PC-9 (cell line): ENCODE data around the gene FIG4. TPM values are rescaled to one million over a fixed set of nuclear protein-coding genes. Genes with fewer than 3 reads are reported as not detected.

Experiments
- BruUV-seq: library from RNA; stranded (reverse); fragments of 400-500 nt; replicated peaks from 2 replicates; lab custom pipeline; 2021; lab: Mats Ljungman, UMichigan
- CTCF ChIA-PET: fragments of 300-600 bp; sonication (Branson Sonifier 250); formaldehyde crosslinking; loops from one replicate; lab custom pipeline; 2022; ENCODE audit warnings: antibody characterized with exemption; lab: Charles Lee
- POLR2A ChIA-PET: fragments of 300-600 bp; sonication (Branson Sonifier 250); formaldehyde crosslinking; loops from one replicate; lab custom pipeline; 2022; ENCODE audit warnings: antibody characterized with exemption; ENCODE audit not compliant: unreplicated experiment; lab: Charles Lee
- DNase-seq, 2 experiments: peaks; one replicate each; pipeline versions ENCODE4 v3.0.0 to v3.0.0-alpha.2; 2015 to 2022; ENCODE audit warnings: mixed read lengths in 1 of 2
- H2AFZ ChIP-seq: fragments of 200-600 bp; sonication (generic); 2 replicates; pipeline ENCODE4 v1.8.1; 2017; ENCODE audit warnings: antibody characterized with exemption
- H3F3A ChIP-seq: fragments of 200-600 bp; sonication (generic); 2 replicates; pipeline ENCODE4 v1.8.1; 2017; ENCODE audit warnings: antibody characterized with exemption, mild to moderate bottlenecking, low read depth; ENCODE audit not compliant: insufficient read depth
- H3K27ac ChIP-seq: fragments of 200-600 bp; sonication (generic); 2 replicates; pipeline ENCODE4 v1.6.1; 2016; ENCODE audit warnings: mixed run types
- H3K27me3 ChIP-seq: fragments of 200-600 bp; sonication (generic); 2 replicates; pipeline ENCODE4 v1.6.1; 2016; ENCODE audit warnings: low read depth, mixed run types; ENCODE audit not compliant: insufficient read depth
- H3K36me3 ChIP-seq: fragments of 200-600 bp; sonication (generic); 2 replicates; pipeline ENCODE4 v1.6.1; 2016; ENCODE audit warnings: low read depth, mixed run types
- H3K4me1 ChIP-seq: fragments of 200-600 bp; sonication (generic); replicated peaks from 2 replicates; pipeline ENCODE4 v1.6.1; 2016; ENCODE audit warnings: mixed run types; ENCODE audit not compliant: insufficient read depth
- H3K4me2 ChIP-seq: fragments of 200-600 bp; sonication (generic); 2 replicates; pipeline ENCODE4 v1.6.1; 2017; ENCODE audit warnings: mixed run types
- H3K4me3 ChIP-seq: fragments of 200-600 bp; sonication (generic); 2 replicates; pipeline ENCODE4 v1.6.1; 2016; ENCODE audit warnings: mixed run types
- H3K79me2 ChIP-seq: fragments of 200-600 bp; sonication (generic); 2 replicates; pipeline ENCODE4 v1.6.1; 2017; ENCODE audit warnings: low read depth, mixed run types
- H3K9me2 ChIP-seq: fragments of 200-600 bp; sonication (generic); 2 replicates; pipeline ENCODE4 v1.8.1; 2017; ENCODE audit warnings: mild to moderate bottlenecking; ENCODE audit not compliant: insufficient read depth
- H3K9me3 ChIP-seq: fragments of 200-600 bp; sonication (generic); 2 replicates; pipeline ENCODE4 v1.8.1; 2016; ENCODE audit warnings: low read depth; ENCODE audit not compliant: insufficient read depth
- H4K20me1 ChIP-seq: fragments of 200-600 bp; sonication (generic); 2 replicates; pipeline ENCODE4 v1.8.1; 2017; ENCODE audit not compliant: insufficient read depth
- EZH2 ChIP-seq: fragments of 200-600 bp; sonication (generic); IDR thresholded peaks from 2 replicates; pipeline ENCODE4 v1.8.0; 2017; ENCODE audit warnings: antibody characterized with exemption, low read depth
- intact Hi-C: fragments of 100-400 bp; cut with micrococcal nuclease; formaldehyde crosslinking; loops from one replicate; pipeline ENCODE4 v1.10.0; 2022; ENCODE audit not compliant: unreplicated experiment
- total RNA-seq: library from RNA; stranded (reverse); gene quantifications from 2 replicates; pipeline ENCODE4 v1.2.3, GENCODE V29; 2021
- TF ChIP-seq, protein P1 (sequence below): fragments of 200-600 bp; sonication (generic); conservative IDR thresholded peaks from 2 replicates; pipeline ENCODE4 v1.6.1; 2017; ENCODE audit warnings: mixed run types, antibody characterized with exemption, mild to moderate bottlenecking, moderate library complexity

Gene FIG4
- total RNA-seq, 1 experiment from 2014 or later: 16.5 TPM

DNA sequence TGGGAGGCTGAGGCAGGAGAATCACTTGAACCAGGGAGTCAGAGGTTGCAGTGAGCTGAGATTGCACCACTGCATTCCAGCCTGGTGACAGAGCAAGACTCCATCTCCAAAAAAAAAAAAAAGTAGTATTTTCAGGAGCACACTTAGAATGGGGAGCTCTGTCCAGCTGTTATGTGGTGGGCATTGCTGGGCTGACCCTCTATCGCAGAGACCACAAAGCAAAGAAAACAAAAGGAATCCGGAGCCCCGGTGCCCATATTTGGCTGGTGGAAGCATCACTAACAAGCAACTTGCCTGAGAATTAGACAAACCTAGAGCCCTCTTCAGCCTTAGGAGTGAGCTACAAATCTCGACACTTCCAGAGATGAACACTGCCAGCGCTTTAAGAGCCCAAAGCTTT is 149.7 kb downstream of the FIG4 start:
- TF ChIP-seq, protein P1, sequence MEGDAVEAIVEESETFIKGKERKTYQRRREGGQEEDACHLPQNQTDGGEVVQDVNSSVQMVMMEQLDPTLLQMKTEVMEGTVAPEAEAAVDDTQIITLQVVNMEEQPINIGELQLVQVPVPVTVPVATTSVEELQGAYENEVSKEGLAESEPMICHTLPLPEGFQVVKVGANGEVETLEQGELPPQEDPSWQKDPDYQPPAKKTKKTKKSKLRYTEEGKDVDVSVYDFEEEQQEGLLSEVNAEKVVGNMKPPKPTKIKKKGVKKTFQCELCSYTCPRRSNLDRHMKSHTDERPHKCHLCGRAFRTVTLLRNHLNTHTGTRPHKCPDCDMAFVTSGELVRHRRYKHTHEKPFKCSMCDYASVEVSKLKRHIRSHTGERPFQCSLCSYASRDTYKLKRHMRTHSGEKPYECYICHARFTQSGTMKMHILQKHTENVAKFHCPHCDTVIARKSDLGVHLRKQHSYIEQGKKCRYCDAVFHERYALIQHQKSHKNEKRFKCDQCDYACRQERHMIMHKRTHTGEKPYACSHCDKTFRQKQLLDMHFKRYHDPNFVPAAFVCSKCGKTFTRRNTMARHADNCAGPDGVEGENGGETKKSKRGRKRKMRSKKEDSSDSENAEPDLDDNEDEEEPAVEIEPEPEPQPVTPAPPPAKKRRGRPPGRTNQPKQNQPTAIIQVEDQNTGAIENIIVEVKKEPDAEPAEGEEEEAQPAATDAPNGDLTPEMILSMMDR: no peak
- TF ChIP-seq EZH2: no peak
- Histone ChIP-seq H2AFZ (no peak overlapping the region), H3K9me2 (no peaks in the 10 kb centered on the region), H3K36me3 (no peaks in the 10 kb centered on the region), H3F3A (no peaks in the 10 kb centered on the region), H3K27ac (no peak overlapping the region), H3K4me1 (peaks cover 9% of the 10 kb centered on the region; the same call in 1 of the 2 replicates), H3K27me3 (no peaks in the 10 kb centered on the region), H3K79me2 (no peaks in the 10 kb centered on the region), H3K4me3 (no peak overlapping the region), H3K9me3 (no peaks in the 10 kb centered on the region), H3K4me2 (no peak overlapping the region), H4K20me1 (no peaks in the 10 kb centered on the region)
- no TSS peak for BruUV-seq
- ChIA-PET POLR2A (no interaction called here), CTCF (interaction anchor here (0.5 to 0.6 kb wide), 2 partner anchors 58 to 198 kb away, joined by 4 to 6 read pairs; no protein-coding TSS in a partner anchor)
- no peak for DNase-seq
- intact Hi-C loops: no loop called here

DNA sequence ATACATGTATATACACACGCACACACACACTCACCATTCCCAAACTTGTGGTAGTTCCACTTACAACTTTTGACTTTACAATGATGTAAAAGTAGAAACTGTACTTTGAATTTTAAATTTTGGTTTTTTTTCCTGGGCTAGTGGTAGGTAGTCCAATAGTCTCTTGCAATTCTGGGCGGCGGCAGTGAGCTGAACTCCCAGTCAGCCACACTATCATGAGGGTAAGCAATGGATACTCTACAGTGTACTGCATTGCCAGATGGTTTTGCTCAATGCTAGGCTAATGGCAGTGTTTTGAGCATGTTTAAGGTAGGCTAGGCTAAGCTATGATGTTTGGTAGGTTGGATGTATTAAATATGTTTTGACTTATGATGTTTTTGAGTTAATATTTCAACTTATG is 150.8 kb downstream of the FIG4 start:
- Histone ChIP-seq H3K27me3 (no peaks in the 10 kb centered on the region), H2AFZ (no peak overlapping the region), H3K4me1 (peaks cover 9% of the 10 kb centered on the region; the same call in 1 of the 2 replicates), H3K9me3 (no peaks in the 10 kb centered on the region), H3K79me2 (no peaks in the 10 kb centered on the region), H3K27ac (no peak overlapping the region), H3K4me2 (no peak overlapping the region), H3F3A (no peaks in the 10 kb centered on the region), H3K9me2 (no peaks in the 10 kb centered on the region), H3K36me3 (no peaks in the 10 kb centered on the region), H3K4me3 (no peak overlapping the region), H4K20me1 (no peaks in the 10 kb centered on the region)
- intact Hi-C loops: no loop called here
- ChIA-PET POLR2A (no interaction called here), CTCF (no interaction called here)
- BruUV-seq: no TSS peak
- DNase-seq: no peak
- TF ChIP-seq, protein P1: no peak
- no peak for TF ChIP-seq EZH2

DNA sequence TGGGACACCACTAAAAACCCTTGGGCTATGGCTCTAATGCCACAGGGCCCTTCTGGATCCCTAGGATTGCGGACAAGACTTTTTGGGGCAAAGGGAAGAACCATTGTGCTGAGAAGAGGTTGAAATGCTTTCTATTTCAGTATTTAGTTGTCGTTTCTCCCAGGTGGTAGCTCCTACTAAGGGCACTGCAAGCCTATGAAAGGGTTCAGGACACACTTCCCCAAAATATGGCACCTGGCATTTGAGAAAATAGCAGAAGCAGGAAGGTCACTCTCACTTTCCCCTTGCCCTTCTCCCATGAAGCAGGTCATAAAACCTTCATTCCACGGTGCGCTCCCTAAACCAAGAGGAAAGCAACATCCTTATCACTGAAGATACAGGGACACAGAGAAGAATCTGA is 161.6 kb downstream of the FIG4 start:
- Histone ChIP-seq H3K4me2 (no peak overlapping the region), H3K4me3 (no peak overlapping the region), H3K9me2 (no peaks in the 10 kb centered on the region), H3K36me3 (no peaks in the 10 kb centered on the region), H3K4me1 (no peaks in the 10 kb centered on the region), H4K20me1 (no peaks in the 10 kb centered on the region), H2AFZ (no peak overlapping the region), H3K79me2 (no peaks in the 10 kb centered on the region), H3K9me3 (no peaks in the 10 kb centered on the region), H3F3A (no peaks in the 10 kb centered on the region), H3K27ac (no peak overlapping the region), H3K27me3 (no peaks in the 10 kb centered on the region)
- CTCF ChIA-PET: no interaction called here
- TF ChIP-seq, protein P1: no peak
- TF ChIP-seq EZH2: no peak
- POLR2A ChIA-PET: no interaction called here
- no peak for DNase-seq
- no TSS peak for BruUV-seq
- intact Hi-C loops: no loop called here
